Measurements from ENCODE around the gene POC1A. TPM values are rescaled to one million over a fixed set of nuclear protein-coding genes. Genes with fewer than 3 reads are reported as not detected.
A peak's percentile ranks its signal among the peaks of the same experiment; 100 is the strongest.

The POC1A gene
- total and polyA plus RNA-seq, 2 donors (not counting 1 experiment from before 2014, with no cell fraction given), result 3.8 to 17.7 TPM

GRCh38 chr3:52052831-52053306, 101.4 kb downstream of the POC1A start:
- TF ChIP-seq EZH2 (IDR thresholded peaks at IDR 0.05; ENCODE audit: low read length, missing control alignments), result no peak
- peak; percentile 49 to 54 for TF ChIP-seq CTCF (conservative IDR thresholded peaks at IDR 0.05 in 1 of 2, IDR thresholded peaks at IDR 0.05 in 1 of 2; ENCODE audit: low read depth in 1 of 2, low read length in 2 of 2)
- H3K4me3 ChIP-seq (replicated peaks in 1 of 4; ENCODE audit: control extremely low read depth in 1 of 4, insufficient read depth in 1 of 4, low read depth in 3 of 4, low read length in 4 of 4), result peak overlapping the region in 3 of 4 experiments; percentile 10 to 51 (median 17)
- peak; percentile 76 to 79 for DNase-seq (ENCODE audit: low read depth in 2 of 2)
- no peaks in the 10 kb centered on the region for H3K27me3 ChIP-seq (ENCODE audit: control insufficient read depth, insufficient read depth, low read length)
- peak overlapping the region; percentile 78 for H3K27ac ChIP-seq (ENCODE audit: insufficient read depth, low read length)
- peaks cover 36% of the 10 kb centered on the region for H3K4me1 ChIP-seq (ENCODE audit: control insufficient read depth, extremely low read depth, insufficient read depth, low read length)
- H3K79me2 ChIP-seq (ENCODE audit: control insufficient read depth, insufficient read depth, low read length), result peaks cover 49% of the 10 kb centered on the region
- no peak overlapping the region for H2AFZ ChIP-seq (ENCODE audit: low read length)
- no peak overlapping the region for H3K9ac ChIP-seq (ENCODE audit: insufficient read depth, low read length)
- peaks cover 34% of the 10 kb centered on the region for H3K36me3 ChIP-seq (ENCODE audit: control insufficient read depth, insufficient read depth, low read length)
- H3K4me2 ChIP-seq (ENCODE audit: extremely low read depth, insufficient read depth, low read length), result peak overlapping the region; percentile 78
- no peaks in the 10 kb centered on the region for H4K20me1 ChIP-seq (ENCODE audit: control insufficient read depth, extremely low read depth, insufficient read depth, low read length)
- H3K9me3 ChIP-seq (ENCODE audit: control insufficient read depth, insufficient read depth, low read depth, low read length), result no peaks in the 10 kb centered on the region

GRCh38 chr3:52051444-52051843, 102.8 kb downstream of the POC1A start:
- Histone ChIP-seq H3K79me2 (ENCODE audit: control insufficient read depth, insufficient read depth, low read length) (peaks cover 47% of the 10 kb centered on the region), H3K4me1 (ENCODE audit: control insufficient read depth, extremely low read depth, insufficient read depth, low read length) (peaks cover 44% of the 10 kb centered on the region), H3K27ac (ENCODE audit: insufficient read depth, low read length) (no peak overlapping the region)

GRCh38 chr3:52050571-52050970, 103.7 kb downstream of the POC1A start:
- Histone ChIP-seq H2AFZ (ENCODE audit: low read length) (no peak overlapping the region), H3K4me2 (ENCODE audit: extremely low read depth, insufficient read depth, low read length) (no peak overlapping the region), H3K27ac (ENCODE audit: insufficient read depth, low read length) (no peak overlapping the region), H3K79me2 (ENCODE audit: control insufficient read depth, insufficient read depth, low read length) (peaks cover 42% of the 10 kb centered on the region), H3K9me3 (ENCODE audit: control insufficient read depth, insufficient read depth, low read depth, low read length) (no peaks in the 10 kb centered on the region), H3K36me3 (ENCODE audit: control insufficient read depth, insufficient read depth, low read length) (peaks cover 34% of the 10 kb centered on the region), H3K4me3 (replicated peaks in 1 of 4; ENCODE audit: control extremely low read depth in 1 of 4, insufficient read depth in 1 of 4, low read depth in 3 of 4, low read length in 4 of 4) (no peak overlapping the region), H3K27me3 (ENCODE audit: control insufficient read depth, insufficient read depth, low read length) (no peaks in the 10 kb centered on the region), H3K9ac (ENCODE audit: insufficient read depth, low read length) (no peak overlapping the region), H3K4me1 (ENCODE audit: control insufficient read depth, extremely low read depth, insufficient read depth, low read length) (peaks cover 53% of the 10 kb centered on the region), H4K20me1 (ENCODE audit: control insufficient read depth, extremely low read depth, insufficient read depth, low read length) (no peaks in the 10 kb centered on the region)
- DNase-seq (ENCODE audit: low read depth in 2 of 2), result no peak
- TF ChIP-seq EZH2 (IDR thresholded peaks at IDR 0.05; ENCODE audit: low read length, missing control alignments), result no peak
- TF ChIP-seq CTCF (conservative IDR thresholded peaks at IDR 0.05 in 1 of 2, IDR thresholded peaks at IDR 0.05 in 1 of 2; ENCODE audit: low read depth in 1 of 2, low read length in 2 of 2), result no peak

More at GRCh38 chr3:52051444-52051843, 102.8 kb downstream of the POC1A start:
- H4K20me1 ChIP-seq (ENCODE audit: control insufficient read depth, extremely low read depth, insufficient read depth, low read length), result no peaks in the 10 kb centered on the region
- no peaks in the 10 kb centered on the region for H3K9me3 ChIP-seq (ENCODE audit: control insufficient read depth, insufficient read depth, low read depth, low read length)
- H3K27me3 ChIP-seq (ENCODE audit: control insufficient read depth, insufficient read depth, low read length), result no peaks in the 10 kb centered on the region
- TF ChIP-seq EZH2 (IDR thresholded peaks at IDR 0.05; ENCODE audit: low read length, missing control alignments) (no peak), CTCF (conservative IDR thresholded peaks at IDR 0.05 in 1 of 2, IDR thresholded peaks at IDR 0.05 in 1 of 2; ENCODE audit: low read depth in 1 of 2, low read length in 2 of 2) (no peak)
- DNase-seq (ENCODE audit: low read depth in 2 of 2), result no peak
- H2AFZ ChIP-seq (ENCODE audit: low read length), result no peak overlapping the region
- H3K36me3 ChIP-seq (ENCODE audit: control insufficient read depth, insufficient read depth, low read length), result peaks cover 34% of the 10 kb centered on the region
- no peak overlapping the region for H3K4me3 ChIP-seq (replicated peaks in 1 of 4; ENCODE audit: control extremely low read depth in 1 of 4, insufficient read depth in 1 of 4, low read depth in 3 of 4, low read length in 4 of 4)
- H3K4me2 ChIP-seq (ENCODE audit: extremely low read depth, insufficient read depth, low read length), result no peak overlapping the region
- H3K9ac ChIP-seq (ENCODE audit: insufficient read depth, low read length), result no peak overlapping the region

All from fibroblast of lung (primary cell).